Islet precursor cell (in vitro differentiated cells): ENCODE results near the gene GFOD1.

ENCODE experiments used
- DNase-seq: peaks from one replicate; pipeline ENCODE4 v3.0.0-alpha.2; 2018

GFOD1 gene

GRCh38 chr6:13487122-13488014 lies at the start of gene GFOD1:
GFOD1 (minus strand) TSS chr6:13487600; CDS start chr6:13486890, 710 bp downstream.
- peak; percentile 94 for DNase-seq

DNA sequence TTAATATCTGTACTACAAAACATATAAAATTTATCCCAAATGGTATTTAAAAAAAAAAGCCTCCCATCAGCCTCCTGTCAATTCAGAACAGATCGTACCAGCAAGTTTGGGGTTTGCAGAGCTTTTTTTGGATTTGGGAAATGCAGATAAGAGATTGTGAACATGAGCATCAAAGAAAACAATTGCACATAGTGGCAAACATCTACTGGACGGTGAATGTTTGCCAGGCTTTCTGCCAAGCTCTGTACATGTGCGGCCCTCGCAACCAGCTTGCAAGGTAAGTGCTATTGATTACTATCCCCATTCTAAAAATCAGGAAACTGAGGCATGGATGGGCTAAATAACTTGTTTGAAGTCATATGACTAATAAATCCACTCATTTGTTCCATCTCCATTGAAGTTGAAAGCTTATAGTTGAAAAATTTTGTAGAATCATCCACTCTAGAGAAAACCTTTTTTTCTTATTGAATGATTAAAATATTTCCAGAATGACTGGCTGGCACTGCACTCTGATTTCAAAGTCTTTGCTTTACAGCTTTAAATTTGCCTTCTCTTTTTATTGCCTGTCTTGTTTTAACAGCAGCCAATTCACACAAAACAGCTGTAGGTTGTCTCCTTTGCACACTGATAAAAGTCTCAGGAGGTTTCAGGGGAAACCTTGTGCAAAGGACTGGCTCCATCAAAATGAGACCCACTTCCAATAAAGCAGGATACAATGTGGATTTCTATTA lies 49.6 kb upstream of the GFOD1 start:
- no peak for DNase-seq

- no peak for DNase-seq
Measured at GRCh38 chr6:13535306-13535705, 47.9 kb upstream of the GFOD1 start.

GRCh38 chr6:13534536-13534935 lies 47.1 kb upstream of the GFOD1 start:
- no peak for DNase-seq

GRCh38 chr6:13531956-13532355 lies 44.6 kb upstream of the GFOD1 start:
- DNase-seq, result peak; percentile 78

- DNase-seq, result no peak
Measured at GRCh38 chr6:13528777-13529343, 41.5 kb upstream of the GFOD1 start.

GRCh38 chr6:13528232-13528631 lies 40.8 kb upstream of the GFOD1 start:
- DNase-seq, result no peak

GRCh38 chr6:13527671-13528056 lies 40.3 kb upstream of the GFOD1 start:
- DNase-seq, result no peak

GRCh38 chr6:13526727-13527670 lies 39.6 kb upstream of the GFOD1 start:
- DNase-seq, result no peak

DNA sequence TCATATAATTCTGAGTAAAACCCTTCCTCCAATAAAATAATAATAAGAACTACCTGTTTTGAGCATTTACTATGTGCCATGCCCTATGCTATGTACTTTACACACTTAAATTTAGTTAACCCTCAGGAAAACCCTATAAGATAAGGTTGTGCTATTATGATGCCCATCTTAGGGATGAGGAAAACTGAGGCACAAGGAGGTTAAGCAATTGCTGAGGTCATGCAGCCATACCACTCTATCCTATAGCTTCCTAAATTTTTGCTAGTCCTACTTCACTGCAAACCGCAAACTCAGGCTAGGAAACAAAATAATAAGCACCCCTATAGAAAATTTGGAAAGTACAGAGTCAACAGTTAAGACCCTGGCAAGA lies 38.9 kb upstream of the GFOD1 start:
- DNase-seq, result no peak

- no peak for DNase-seq
Measured at GRCh38 chr6:13524801-13525508, 37.6 kb upstream of the GFOD1 start.

DNA sequence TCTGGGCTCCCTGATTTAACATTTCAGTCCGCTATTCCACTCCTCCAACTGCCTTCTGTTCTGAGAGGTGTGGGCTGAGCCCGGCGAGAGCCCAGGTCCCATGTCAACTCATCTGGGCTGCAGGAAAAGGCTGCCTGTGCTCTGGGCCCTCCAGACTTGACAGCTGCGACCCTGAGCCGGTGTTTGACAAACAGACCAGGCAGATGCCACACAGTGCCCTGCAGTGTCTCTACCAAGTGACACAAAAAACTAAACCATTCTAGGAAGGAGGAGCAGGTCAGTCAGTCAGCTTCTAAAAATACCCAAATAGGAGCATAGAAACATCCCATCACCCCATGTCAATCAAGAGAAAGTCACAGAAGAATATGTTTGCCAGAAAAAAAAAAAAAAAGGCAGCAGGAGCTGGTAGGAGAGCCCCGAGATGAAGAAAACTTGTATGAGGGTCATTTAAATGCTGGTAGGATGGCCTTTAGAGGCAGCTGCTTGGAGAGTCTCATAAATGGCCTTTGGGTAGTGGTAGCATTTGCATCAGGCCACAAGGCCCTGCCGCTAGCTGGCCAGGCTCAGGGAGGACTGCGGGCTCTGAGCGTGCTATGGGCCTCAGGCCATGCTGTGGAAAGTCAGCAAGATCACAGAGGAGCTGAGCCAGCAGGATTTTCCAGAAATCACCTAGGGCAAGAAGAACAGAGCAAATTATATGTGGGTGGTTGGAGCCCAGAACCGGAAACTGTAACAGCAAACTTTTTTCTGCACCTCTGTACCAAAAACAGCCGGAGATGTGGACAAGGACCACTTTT lies 36.6 kb upstream of the GFOD1 start:
- DNase-seq, result peak; percentile 89

GRCh38 chr6:13522656-13523055 lies 35.3 kb upstream of the GFOD1 start:
- no peak for DNase-seq

DNA sequence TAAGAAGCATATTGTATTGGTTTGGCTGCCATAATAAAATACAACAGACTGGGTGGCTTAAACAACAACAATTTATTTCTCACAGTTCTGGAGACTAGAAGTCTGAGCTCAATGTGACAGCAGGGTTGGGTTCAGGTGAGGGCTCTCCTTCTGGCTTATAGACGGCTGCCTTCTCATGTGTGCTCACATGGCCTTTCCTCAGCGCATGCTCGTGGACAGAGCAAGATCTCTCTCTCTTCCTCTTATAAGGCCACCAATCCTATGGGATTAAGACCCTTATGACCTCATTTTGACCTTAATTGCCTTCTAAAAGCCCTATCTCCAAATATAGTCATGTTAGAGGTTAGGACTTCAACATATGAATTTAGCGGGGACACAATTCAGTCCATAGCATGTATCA lies 32.4 kb upstream of the GFOD1 start:
- DNase-seq, result no peak

DNA sequence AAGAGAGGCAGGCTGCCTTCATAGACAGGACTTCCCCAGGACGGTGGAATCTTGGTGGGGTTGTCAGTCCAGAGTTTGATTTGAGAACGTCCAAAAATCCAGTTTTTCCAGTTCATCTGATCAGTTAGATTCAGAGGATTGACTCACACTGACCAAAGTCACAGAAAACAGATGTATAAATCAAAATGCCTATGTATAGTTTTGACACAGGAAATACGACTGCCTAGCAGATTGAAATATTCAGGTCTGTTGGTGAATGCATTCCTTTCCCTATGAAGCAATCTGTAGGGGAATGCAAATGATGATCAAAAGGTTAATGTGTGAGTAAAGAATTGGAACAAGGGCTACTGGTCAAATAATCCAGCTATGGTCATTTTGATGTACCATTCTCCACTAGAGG lies 29.7 kb upstream of the GFOD1 start:
- DNase-seq, result no peak

DNA sequence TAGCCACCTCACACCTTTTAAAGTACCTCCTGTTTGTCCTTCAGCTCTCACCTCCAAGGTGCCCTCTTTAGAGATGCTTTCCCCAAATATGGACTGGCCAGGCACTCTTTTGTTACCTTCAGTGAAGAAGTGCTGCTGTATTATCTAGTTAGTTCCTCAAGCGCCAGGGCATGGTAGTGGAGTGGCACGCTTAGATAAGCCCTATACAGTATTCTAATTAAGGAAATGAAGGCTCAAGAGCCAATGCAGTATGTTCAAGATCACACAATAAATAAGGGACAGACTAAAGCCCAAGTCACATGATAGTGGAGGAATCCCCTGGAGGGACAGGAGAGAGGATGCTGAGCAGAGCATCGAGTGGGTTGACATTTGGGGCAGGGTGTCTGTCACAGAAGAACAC lies 28.5 kb upstream of the GFOD1 start:
- no peak for DNase-seq

DNA sequence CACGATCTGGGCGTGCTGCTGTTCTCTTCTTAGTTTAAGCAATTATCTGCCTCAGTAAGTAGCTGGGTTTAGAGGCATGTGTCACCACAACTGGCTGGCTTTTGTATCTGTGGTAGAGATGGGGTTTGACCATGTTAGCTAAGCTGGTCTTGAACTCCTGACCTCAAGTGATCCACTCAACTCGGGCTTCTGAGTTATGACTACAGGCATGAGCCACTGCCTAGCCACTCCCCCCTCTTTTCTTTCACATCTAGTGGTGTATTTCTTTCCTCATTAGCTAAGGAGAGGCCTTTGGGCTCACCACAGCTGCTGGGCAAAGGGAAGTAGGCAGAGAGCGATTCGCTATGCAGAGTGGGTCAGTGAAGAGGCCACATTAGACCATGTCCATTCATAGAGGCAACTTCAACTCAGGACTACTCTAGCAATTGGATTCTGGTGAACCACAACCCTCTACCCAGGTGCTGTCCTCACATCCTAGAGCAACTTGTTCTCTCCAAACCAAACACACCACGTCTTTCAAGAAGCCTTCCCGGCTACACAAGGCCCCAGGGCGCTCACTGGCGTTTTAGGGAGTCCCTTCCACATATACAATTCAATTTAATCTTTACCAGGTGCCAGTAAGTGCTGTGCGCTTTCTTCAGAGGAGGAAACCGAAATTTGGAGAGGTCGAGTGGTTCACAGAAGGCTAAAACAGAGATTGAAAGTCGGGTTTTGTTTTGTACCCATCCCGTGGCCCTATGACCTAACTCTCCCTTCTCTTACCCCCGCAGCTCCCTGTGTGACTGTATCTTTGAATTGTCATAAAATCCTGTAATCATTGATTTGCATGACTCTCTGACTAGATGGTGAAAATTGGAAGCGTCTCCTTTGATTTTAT lies 26.5 kb upstream of the GFOD1 start:
- no peak for DNase-seq

DNA sequence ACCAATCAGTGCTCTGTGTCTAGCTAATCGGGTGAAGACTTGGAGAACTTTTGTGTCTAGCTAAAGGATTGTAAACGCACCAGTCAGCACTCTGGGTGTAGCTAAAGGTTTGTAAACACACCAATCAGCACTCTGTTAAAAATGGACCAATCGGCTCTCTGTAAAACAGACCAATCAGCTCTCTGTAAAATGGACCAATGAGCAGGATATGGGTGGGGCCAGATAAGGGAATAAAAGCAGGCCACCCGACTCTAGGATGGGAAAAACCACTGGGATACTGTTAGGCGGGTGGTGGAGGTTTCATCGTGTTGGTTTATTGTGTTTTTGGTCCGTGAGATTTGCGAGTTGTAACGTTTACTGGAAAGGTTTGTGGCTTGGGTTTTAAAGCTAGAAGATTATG lies 25.5 kb upstream of the GFOD1 start:
- DNase-seq, result no peak

DNA sequence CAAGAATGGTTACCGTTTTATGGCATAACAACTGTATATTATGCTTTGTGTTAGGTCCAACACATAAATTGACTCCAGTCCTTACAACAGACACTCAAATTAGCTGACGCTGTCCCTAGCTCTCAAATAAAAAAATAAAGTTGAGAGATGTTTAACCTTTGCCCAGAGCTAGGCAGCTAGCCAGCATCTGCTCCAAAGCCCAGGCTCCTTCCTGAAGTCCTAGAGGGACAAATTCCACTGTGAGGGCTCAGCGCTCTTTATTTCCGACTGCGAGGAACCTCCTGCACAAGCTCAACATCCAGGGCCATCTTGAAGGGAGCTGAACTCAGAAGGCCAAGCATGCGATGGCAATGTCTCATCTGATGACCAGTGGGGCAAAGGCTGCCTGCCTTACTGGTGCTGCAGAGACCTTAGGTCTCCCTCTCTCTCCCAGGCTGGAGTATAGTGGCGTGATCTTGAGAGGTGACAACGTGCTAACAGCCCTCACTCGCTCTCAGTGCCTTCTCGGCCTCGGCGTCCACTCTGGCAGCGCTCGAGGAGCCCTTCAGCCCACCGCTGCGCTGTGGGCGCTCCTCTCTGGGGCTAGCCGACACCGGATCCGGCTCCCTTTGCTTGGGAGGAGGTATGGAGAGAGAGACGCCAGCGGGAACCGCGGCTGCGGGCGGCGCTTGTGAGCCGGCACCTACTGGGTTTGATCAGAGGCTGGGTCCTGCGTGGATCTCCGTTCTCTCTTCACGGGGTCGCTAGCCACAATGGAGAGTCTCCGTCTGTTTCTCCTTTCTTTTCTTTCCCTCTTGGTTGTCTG lies 24.7 kb upstream of the GFOD1 start:
- DNase-seq, result no peak
